EL (cell line): ENCODE measurements around the gene ZBTB17.

Experiments used
- DNase-seq: peaks from one replicate; pipeline ENCODE4 v3.0.0-alpha.2; 2016

The ZBTB17 gene

DNA sequence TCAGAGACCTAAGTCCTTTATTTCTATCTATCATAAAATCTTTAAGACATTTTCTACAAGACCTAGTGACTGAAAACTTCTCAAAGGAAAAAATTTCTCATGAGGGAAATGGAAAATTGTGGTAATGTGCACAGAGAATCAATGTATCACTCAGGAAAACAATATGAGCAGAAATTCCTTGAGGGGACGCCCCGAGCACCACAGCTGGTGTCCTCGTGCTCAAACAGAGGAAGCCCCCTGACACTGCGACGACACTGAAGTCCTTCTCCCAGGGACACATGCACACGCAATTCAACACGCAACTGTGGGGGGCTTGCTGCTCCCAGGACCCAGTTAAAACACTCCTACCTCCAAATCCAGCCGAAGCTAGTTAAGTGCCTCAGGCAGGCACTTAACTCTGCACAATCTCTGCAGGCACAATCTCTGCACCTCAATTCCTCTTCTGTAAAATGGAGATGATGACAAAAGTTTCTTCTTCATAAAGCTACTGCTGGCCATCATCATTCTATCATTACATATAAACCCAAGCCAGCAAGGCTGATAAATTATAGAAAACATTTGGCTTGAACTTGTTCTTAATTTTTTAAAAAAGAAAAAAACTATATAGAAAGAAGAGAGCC, 16.0 kb downstream of the ZBTB17 start:
- DNase-seq = no peak

DNA sequence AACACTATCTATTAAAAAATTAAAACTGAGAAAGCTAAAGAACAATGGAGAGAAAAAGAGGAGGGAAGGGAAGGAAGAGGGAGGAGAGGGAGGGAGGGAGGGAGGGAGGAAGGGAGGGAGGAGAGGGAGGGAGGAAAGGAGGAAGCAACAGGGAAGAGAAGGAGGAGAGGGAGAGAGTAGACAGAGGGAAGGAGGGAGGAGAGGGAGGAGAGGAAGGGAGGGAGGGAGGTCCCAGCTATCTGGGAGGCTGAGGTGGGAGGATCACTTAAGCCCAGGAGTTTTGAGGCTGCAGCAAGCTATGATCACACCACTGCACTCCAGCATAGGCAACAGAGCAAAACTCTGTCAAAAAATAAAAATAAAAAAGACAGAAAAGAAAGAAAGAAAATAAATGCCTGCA, 16.5 kb downstream of the ZBTB17 start:
- DNase-seq = no peak

DNA sequence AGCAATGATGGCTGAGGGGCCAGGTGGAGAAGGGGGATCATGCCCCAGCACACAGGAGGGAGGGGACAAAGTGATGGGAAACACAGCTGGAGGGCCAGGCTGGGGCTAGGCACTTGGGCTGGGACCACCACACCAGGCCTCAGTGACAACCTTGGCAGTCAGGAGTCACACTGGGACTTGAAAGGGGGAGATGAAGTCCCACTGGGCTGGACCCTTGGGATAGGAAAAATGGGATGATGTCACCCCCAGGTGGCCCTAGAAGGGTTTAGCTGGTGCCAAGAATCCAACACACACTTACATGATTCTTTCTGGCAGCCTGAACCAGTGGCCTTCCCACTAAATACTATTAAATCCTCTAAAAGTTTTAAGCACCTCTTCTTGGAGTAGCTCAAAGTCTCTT, 17.1 kb downstream of the ZBTB17 start:
- DNase-seq = peak; percentile 26

DNA sequence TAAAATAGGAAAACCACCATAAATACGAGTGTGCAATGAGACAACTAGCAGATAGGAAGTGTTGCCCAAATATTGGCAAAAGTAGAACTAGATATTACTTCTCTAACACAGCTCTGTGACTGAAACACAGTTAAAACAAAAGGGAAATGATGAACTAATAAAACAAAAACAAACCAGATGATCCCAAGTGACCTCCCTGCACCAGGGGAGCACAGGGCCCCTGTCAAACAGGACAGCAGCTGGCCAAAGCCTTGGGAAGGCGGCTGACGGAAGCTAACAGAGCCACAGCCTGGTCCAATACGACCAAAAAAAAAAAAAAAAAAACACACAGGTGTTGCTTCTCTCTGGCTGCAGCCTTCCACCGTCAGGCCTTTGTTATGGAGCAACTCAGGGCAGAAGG, 17.8 kb downstream of the ZBTB17 start:
- no peak for DNase-seq

DNA sequence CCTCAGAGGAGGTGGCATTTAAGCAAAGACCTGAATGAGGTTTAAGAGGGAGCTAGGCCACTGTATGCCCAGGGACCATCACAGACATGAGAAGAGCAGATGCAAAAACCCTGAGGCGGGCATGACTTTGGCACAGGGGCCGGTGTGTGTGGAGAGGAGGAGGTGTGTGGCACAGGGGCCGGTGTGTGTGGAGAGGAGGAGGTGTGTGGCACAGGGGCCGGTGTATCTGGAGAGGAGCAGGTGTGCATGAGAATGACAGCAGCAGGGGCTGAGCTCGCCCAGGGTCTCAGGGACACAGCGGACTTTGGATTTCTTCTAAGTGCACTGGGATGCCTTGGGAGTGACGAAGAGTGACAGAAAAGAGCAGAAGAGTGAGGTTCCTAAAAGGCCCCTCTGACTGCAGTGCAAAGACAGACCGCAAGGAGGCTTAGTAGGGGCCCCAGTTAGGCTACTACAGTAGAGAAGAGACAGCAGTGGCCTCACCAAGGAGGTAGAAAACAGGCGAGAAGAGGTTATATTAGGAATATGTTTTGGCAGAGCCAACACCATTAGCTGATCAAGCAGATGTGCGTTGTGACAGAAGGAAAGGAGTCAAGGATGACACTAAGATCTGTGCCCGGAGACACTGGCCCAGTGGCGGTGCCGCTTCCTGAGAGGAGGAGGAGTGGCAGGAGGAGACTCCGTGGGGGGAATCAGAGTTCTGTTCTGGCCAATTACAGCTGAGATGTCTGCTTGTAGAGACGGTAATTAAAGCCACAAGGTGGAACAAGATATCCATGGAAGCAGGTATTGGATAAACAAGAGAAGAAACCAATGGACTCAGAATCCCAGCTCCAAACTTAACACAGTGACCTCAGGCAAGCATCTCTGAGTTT, 18.4 kb downstream of the ZBTB17 start:
- no peak for DNase-seq

DNA sequence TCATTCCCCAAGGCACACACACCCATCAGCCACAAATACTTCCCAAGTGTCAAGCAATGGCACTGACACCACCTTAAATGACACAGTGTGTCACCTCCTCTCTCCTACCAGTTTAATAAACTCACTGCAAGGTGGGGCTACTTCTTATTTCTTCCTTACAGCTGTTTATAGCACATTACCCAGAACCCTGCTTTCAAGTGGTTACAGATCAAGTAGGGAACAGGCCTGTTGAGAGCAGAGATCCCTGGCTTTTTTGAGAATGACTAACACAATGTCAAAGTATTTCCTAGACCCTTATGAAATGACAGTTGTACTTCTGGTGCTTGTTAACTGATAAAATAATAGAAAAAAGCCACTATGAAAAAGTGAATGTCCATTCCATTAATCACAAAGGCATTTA, 19.8 kb downstream of the ZBTB17 start:
- DNase-seq = peak; percentile 66

DNA sequence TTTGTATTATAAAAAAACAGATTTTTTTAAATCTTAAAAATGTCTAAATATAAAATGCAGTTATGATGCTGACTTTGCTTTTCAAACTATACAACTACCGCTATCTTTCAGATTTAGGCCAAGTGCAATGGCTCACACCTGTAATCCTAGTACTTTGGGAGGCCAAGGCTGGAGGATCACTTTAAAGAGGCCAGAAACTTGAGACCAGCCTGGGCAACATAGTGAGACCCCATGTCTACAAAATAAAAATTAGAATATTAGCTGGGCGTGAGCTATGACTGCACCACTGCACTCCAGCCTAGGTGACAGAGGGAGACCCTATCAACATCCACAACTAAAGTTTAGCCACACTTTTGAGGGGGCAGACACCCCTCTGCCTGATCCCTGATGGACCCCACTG, 20.3 kb downstream of the ZBTB17 start:
- no peak for DNase-seq

DNA sequence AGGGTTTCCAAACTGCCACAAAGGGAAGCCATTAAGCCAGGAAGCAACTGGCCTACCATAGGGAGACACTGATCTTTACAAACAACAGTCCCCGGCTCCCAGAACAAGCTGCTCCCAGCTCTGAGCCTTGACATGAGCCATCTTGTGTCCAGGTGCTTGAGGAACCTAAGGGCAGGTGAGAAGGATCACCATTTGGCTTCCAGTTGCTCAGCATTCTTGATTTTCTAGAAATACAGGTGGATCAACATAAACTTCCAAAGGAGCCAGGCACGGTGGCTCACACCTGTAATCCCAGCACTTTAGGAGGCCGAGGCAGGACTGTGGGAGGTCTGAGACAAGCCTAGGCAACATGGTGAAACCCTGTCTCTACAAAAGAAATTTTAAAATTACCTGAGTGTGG, 21.6 kb downstream of the ZBTB17 start:
- DNase-seq = no peak

DNA sequence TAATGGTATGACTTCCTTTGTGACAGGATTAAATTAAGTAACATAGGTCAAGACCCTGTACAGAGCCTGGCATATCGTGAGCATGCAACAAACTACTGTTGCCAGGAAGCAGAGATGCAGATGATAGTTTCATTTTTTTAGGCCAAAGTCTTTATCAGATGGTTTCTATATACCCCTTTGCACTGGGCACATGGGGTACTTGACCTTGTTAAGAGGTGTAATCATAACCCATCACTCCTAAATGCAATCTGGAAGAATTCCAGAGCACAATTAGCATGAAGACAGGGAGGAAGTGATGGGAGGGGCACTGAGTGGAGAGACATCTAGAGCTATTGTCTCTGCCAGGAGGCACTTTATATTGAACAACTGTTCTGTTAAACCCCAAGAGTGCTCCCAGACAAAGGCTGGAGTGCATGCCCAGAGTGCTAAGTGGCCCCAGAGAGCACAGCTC, 22.1 kb downstream of the ZBTB17 start:
- no peak for DNase-seq

DNA sequence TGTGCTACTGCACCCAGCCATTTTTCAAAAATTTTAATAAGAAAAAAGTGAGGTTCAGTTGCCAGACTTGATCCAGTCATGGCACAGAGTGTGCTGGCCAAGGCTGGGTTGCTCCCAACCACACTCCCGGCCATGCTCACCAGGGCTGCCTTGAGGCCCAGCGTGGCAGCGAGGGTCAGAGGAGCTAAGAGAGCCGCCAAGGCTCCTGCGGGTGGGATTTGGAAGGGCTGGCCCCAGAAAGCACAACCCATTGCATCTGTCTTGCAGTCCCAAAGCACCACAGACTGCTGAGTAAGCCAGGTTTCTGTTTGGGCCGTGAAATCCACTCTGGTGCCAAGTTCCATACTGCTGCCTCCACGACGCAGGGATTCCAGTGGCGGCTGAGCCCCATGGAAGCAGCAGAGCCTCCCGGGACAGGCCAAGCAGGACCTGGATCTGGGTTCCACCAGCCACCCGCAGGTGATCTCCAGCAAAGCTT, 22.6 kb downstream of the ZBTB17 start:
- DNase-seq = no peak

DNA sequence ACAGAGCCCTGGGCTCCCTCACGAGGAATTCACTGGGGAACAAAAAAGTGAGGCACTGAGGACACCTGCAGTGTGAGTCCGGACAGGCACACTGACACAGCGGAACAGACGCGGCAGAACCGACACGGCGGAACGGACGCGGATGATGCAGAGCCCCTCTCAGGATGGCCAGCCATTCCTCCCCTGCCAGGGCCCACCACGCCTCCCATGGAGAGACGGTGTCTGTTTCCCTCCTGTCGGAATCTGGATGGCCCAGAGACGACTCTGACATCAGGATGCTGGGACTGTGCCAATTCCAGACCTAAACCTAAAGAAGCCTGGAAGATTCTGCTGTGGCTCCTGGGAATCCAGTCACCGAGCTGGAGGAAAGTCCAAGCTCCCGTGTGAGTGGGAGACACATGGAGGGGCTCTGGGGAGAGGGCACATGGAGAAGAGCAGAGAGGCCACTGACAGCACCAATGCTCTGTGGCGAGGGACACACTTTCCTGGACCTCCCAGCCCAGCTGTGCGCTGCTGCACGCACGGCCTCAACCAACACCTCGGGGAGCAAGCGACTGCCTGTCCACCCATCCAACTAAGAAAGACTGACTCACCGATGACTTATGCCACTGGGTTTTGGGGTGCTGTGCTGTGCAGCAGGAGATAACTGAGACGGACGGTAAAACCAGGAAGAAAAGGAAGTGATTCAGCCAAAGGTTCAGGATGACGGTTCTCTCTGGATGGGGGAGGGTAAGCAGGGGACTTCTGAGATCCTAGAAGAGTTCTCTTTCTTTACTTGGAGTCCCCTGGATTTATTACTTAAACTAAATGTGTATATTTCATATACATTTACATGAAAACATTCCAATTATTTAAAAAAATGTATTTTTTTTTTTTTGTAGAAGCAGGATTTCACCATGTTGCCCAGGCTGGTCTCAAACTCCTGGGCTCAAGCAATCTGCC, 23.3 kb downstream of the ZBTB17 start:
- peak; percentile 99 for DNase-seq

DNA sequence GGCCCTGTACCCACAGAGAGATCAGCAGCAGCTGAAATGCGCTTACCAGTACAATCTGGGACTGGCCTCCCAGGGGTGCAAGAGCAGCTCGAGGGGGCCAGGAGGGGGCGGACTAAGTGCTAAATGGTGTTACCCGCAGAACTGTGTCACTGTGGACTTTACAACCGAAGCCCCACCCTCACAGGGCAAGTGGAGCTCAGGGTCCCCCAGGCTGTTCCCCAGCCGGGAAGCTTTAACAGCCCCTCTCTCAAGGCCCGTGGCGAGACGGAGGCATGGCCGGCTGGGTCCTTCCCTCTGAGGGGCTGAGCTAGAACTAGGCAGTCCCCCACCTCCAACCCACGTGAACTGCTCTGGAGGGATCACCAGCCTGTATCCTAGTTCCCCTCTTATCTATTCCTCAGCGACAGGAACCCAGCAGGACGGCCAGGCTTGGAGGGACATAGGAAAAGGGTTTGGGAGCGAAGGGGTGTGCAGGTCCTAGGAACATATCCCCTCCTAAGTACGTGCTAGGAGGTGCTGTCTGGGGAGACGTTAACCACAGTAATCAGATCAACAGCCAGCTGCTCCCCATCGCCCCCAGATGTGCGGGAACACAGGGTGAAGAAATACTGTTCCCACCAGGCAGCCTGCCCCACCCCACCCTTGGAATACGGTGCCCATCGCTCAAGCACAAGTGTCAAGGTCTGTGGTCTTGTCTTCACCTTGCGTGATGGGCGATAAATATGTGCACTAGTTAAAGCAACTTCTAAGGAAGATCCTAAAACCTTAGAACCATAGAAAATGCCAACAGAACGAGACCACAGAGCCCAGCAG, 24.4 kb downstream of the ZBTB17 start:
- no peak for DNase-seq

DNA sequence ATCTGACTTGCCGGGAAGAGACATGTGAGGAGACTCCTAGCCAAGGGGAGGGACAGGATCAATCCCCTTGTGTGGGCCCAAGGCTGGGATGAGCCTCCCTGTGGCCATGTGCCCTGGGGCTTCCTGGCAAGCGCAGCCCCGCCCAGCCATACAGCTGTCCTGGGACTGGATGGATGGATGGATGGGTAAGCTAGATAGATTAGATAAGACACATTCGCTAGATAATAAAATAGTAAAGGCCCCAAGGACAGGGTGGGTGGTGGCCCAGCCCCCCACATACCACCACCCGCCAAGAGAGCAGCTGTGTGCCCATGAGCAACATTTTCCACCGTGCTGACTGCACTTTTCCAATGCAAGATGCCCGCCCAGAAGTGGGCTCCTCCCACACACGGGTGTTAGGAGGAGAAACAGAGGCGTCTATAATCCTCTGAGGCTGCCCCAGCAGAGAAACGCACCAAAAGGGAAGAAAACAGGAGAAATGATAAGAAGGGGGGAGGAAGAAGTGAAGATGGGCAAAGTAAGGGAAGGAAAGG, 25.1 kb downstream of the ZBTB17 start:
- DNase-seq = peak; percentile 69

DNA sequence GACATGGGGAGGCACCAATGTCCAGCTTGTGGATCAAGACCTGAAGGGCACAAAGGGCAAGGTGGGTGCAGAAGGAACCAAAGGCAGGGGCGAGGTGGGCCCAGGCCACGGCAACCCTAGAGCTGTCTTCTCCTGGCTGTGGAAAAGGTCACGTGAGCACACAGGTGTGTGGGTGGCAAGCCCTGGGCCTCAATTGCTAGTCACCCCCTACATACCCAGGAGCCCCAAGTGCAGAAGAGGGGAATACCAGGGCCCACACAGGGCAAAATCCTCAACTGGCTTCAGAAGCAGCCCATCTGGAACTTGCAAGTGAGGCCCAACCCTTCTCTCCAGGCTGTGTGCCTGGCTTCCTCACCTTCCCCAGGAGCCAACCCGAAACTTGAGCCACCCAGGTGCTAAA, 25.6 kb downstream of the ZBTB17 start:
- DNase-seq = no peak

DNA sequence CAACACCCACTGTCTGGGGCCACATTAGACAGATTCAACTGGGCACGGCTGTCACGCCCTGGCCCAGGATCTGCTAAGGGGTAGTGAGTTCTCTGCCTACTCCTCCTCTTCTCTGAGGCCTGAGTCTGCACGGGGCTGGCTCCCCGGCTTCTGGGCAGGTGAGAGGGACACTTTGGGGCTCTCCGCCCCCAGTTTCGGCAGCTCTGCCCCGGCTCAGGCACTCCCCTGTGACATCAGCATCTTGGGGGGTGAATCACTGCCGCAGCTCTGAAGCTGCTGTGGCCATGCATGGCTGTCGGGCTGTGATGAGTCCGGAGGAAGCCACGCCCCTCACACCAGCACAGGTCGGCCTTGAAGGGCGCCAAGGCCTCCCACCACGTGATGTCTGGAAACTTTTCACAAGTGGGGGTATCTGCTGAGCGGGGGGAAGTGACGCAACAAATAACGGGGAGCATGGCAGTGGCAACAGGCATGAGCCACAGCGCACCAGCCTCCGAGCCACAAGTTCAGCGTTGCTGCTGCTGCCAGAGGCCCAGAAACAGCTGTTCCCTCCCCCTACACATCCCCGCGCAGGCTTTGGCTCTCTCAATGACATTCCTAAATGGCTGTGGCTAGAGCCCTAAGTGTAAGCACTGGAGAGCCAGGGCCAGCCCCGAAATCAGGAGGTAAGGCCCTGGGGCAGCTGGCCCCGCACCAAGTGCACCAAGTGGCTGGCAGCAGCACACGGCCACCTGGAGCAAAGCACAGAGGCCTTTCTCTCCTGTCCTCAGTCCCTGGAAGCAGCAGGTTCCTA, 26.3 kb downstream of the ZBTB17 start:
- DNase-seq = peak; percentile 99

DNA sequence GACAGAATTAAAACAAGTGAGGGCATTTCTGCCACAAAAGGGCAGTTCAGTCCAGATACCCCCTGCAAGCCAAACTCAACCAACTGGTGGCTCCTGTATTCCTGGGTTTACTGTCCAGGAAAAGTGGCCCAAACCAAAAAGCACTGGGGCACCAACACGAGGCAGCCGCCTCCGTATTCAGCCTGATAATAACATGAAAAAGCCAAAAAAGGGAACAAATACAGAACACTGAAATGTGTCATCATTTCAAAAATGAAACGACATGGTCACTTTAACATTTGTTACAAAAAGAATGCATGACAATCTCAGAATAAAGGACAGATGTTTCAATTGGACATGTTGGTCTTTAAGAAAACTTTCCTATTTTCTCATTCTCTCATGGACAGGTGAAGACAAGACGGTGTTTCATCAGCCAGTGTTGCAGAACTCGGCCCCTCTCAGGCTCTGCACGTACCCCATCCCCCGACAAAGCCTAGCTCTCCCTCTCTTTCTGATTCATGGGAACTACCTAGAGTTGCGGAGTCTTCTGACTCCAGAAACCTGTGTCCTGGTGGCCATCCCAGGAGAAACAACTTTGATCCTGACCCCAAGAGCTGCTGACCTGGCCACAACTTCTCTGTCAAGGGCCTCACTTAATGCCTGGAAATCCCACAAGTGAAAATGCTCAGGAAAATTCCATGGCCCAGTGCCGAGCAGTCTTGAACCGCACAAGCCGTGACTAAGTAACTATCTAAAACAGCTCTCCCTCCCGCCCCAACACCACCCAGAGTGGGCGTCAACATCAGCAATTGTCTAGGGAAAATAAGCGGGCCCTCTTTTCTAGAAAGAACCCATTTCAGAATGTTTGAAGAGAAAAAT, 27.1 kb downstream of the ZBTB17 start:
- peak; percentile 97 for DNase-seq

DNA sequence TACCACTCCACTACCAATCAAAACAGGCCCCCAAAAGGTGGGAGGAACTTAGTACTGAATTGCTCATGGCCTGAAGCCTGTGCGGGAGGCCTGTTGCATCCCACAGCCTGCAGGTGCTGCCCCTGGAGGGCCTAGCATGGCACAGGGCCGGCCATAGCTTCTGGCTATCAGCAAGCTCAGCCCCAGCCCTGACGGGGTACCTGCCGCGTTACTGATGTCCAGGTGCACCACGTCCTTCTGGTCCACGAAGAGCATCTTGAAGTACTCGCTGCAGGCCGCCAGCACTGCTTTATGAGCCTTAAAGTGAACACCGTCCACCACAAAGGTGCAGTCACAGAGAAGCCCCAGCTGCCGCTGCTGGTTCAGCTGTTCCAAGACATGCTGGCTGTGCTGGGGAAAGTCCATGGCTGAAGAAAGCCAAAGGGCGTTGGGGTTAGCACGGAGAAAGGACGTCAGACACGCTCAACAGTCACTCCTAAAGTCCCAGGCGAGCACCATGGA, 27.8 kb downstream of the ZBTB17 start:
- DNase-seq = no peak

DNA sequence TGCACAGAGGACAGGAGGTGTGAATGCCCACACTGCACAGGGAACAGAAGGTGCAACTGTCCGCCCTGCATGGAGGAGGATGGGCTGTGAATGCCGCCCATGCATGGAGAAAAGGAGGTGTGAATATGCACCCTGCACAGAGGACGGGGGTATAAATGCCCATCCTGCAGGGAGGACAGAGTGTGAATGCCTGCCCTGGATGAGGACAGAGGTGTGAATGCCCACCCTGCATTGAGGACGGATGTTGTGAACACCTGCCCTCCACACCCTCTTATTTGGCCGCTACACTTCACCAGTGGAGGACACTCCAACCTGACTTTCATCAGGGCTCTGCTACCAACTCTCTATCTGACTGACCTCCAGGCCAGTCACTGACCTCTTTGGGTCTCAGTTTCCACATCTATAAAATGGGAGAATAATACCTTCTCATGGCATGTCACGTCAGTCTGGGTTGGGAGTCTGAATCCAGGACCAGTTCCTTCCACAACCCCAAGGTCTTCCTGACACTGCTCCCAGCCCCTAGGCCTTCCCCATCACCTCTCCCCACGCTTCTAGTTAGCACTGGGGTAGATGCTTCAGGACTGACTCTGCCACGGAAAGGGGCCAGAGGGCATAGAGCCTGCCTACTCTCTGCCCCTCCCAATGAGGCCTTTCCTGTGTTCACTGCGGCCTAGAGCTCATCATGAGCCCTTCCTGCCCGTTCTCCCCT, 28.4 kb downstream of the ZBTB17 start:
- DNase-seq = no peak
